Endothelial cell of umbilical vein (primary cell): Measurements from ENCODE around the gene ARNT2. TPM values are rescaled to one million over a fixed set of nuclear protein-coding genes. Genes with fewer than 3 reads are reported as not detected.

ENCODE experiments used
- BruUV-seq: library from RNA; stranded (reverse); fragments of 400-500 nt; replicated peaks from 2 replicates; lab custom pipeline; 2021; lab: Mats Ljungman, UMichigan
- CTCF ChIA-PET: fragments of 300-600, 350-600 bp; sonication (Branson Sonifier 250); formaldehyde crosslinking; loops from one replicate; lab custom pipeline; 2021; ENCODE audit warnings: antibody characterized with exemption, inconsistent platforms; lab: Charles Lee
- POLR2A ChIA-PET: fragments of 300-600, 350-600 bp; sonication (Branson Sonifier 250); formaldehyde crosslinking; loops from one replicate; lab custom pipeline; 2021; ENCODE audit warnings: antibody characterized with exemption, inconsistent platforms; lab: Charles Lee
- DNase-seq: peaks from one replicate; pipeline ENCODE4 v3.0.0-alpha.2; 2011; ENCODE audit warnings: low read depth, low spot score
- FAIRE-seq: peaks from 2 replicates; lab custom pipeline; 2011; peaks lifted over from hg19 to GRCh38; lab: Jason Lieb, UNC
- H2AFZ ChIP-seq: 2 replicates; pipeline ENCODE4 v1.6.0; 2012; ENCODE audit warnings: low read depth, low read length, control low read depth, inconsistent platforms
- H3K27ac ChIP-seq: 2 replicates; pipeline ENCODE4 v1.5.1; 2011; ENCODE audit warnings: low read depth, mild to moderate bottlenecking, control low read depth, low read length, moderate library complexity; ENCODE audit not compliant: insufficient read depth
- H3K27me3 ChIP-seq, 2 experiments: 2 replicates each; pipeline versions ENCODE4 v1.6.0 to v1.6.1; 2011; ENCODE audit warnings: low read length in 2 of 2, mixed read lengths in 1 of 2; ENCODE audit not compliant: control insufficient read depth in 2 of 2, insufficient read depth in 2 of 2
- H3K36me3 ChIP-seq, 2 experiments: 2 replicates in 1 of 2; 3 replicates in 1 of 2; pipeline ENCODE4 v1.5.1; 2011; ENCODE audit warnings: low read length in 2 of 2, mild to moderate bottlenecking in 1 of 2, moderate library complexity in 1 of 2; ENCODE audit not compliant: control insufficient read depth in 2 of 2, insufficient read depth in 2 of 2; ENCODE audit errors: extremely low read depth in 1 of 2
- H3K4me1 ChIP-seq: 3 replicates; pipeline ENCODE4 v1.5.1; 2011; ENCODE audit warnings: mild to moderate bottlenecking, low read length; ENCODE audit not compliant: control insufficient read depth, insufficient read depth; ENCODE audit errors: extremely low read depth
- H3K4me2 ChIP-seq: 2 replicates; pipeline ENCODE4 v1.6.1; 2011; ENCODE audit warnings: low read length, control low read depth, mixed read lengths; ENCODE audit not compliant: insufficient read depth
- H3K4me3 ChIP-seq, 3 experiments: fragments of 200-600 bp in 1 of 3; sonication (generic), shearing (Covaris generic) in 1 of 3; replicated peaks in 1 of 3; 2 replicates each; pipeline ENCODE4 v1.5.1; 2011 to 2016; ENCODE audit warnings: control low read depth in 3 of 3, low read length in 3 of 3, mild to moderate bottlenecking in 2 of 3, inconsistent platforms in 1 of 3, low read depth in 1 of 3, moderate library complexity in 1 of 3; ENCODE audit not compliant: insufficient read depth in 1 of 3
- H3K79me2 ChIP-seq: 2 replicates; pipeline ENCODE4 v1.6.0; 2012; ENCODE audit warnings: low read length, inconsistent platforms; ENCODE audit not compliant: control insufficient read depth, insufficient read depth
- H3K9ac ChIP-seq: replicated peaks from 2 replicates; pipeline ENCODE3; 2011; ENCODE audit warnings: low read length, control low read depth; ENCODE audit not compliant: insufficient read depth; ENCODE audit errors: extremely low read depth
- H3K9me1 ChIP-seq: replicated peaks from 3 replicates; pipeline ENCODE4 v1.6.0; 2011; ENCODE audit warnings: mild to moderate bottlenecking, low read length; ENCODE audit not compliant: control insufficient read depth, insufficient read depth; ENCODE audit errors: extremely low read depth
- H3K9me3 ChIP-seq: replicated peaks from 2 replicates; pipeline ENCODE4 v1.5.1; 2012; ENCODE audit warnings: low read length, inconsistent platforms; ENCODE audit not compliant: control insufficient read depth, insufficient read depth
- H4K20me1 ChIP-seq: replicated peaks from 2 replicates; pipeline ENCODE3; 2011; ENCODE audit warnings: mild to moderate bottlenecking, low read length; ENCODE audit not compliant: control insufficient read depth, insufficient read depth; ENCODE audit errors: extremely low read depth
- CTCF ChIP-seq, 2 donors: IDR thresholded peaks; 1 replicate in 1 of 2; 2 replicates in 1 of 2; pipeline ENCODE4 v1.5.1; 2011; ENCODE audit warnings: low read length in 2 of 2, mild to moderate bottlenecking in 2 of 2, moderate library complexity in 2 of 2, control low read depth in 1 of 2, inconsistent platforms in 1 of 2, low read depth in 1 of 2; ENCODE audit not compliant: insufficient read depth in 1 of 2; ENCODE audit errors: extremely low read depth in 1 of 2
- EZH2 ChIP-seq: IDR thresholded peaks from 2 replicates; pipeline ENCODE4 v1.6.1; 2012; ENCODE audit warnings: borderline replicate concordance, low read depth, mild to moderate bottlenecking, moderate library complexity, low read length, inconsistent platforms; ENCODE audit not compliant: severe bottlenecking
- FOS ChIP-seq: IDR thresholded peaks from 2 replicates; pipeline ENCODE4 v1.6.1; 2011; ENCODE audit warnings: mild to moderate bottlenecking, low read length, moderate library complexity, borderline replicate concordance; ENCODE audit not compliant: insufficient read depth
- GATA2 ChIP-seq: IDR thresholded peaks from 2 replicates; pipeline ENCODE4 v1.7.0; 2011; ENCODE audit warnings: low read depth, mild to moderate bottlenecking, moderate library complexity, mixed read lengths, low read length; ENCODE audit not compliant: insufficient read length, insufficient read depth
- JUN ChIP-seq: IDR thresholded peaks from 2 replicates; pipeline ENCODE4 v1.6.1; 2011; ENCODE audit warnings: borderline replicate concordance, low read depth; ENCODE audit not compliant: insufficient read length, insufficient read depth
- MAX ChIP-seq: IDR thresholded peaks from 2 replicates; pipeline ENCODE4 v1.6.1; 2011; ENCODE audit not compliant: insufficient read depth, insufficient read length
- MYC ChIP-seq: IDR thresholded peaks from one replicate; pipeline ENCODE4 v1.6.1; 2011; ENCODE audit warnings: mild to moderate bottlenecking, low read depth, low read length
- POLR2A ChIP-seq: IDR thresholded peaks from 2 replicates; pipeline ENCODE4 v1.6.1; 2012; ENCODE audit warnings: low read depth, mild to moderate bottlenecking, control low read depth, low read length
- POLR2AphosphoS5 ChIP-seq: IDR thresholded peaks from 2 replicates; pipeline ENCODE4 v1.6.1; 2012; ENCODE audit warnings: low read depth, mild to moderate bottlenecking, control low read depth, low read length, moderate library complexity; ENCODE audit not compliant: insufficient read depth
- dilution Hi-C: fragments of 300-500 bp; cut with MboI; formaldehyde crosslinking; loops from one replicate; pipeline ENCODE4 v1.15.0; 2019; ENCODE audit warnings: low sequenced_read_pairs; ENCODE audit not compliant: extremely low pct_ligation_motif_present
- intact Hi-C: fragments of 100-400 bp; cut with micrococcal nuclease; formaldehyde crosslinking; loops from one replicate; pipeline ENCODE4 v1.10.0; 2022
- polyA plus RNA-seq, 4 experiments: library from polyadenylated mRNA; depleted of rRNA in 3 of 4; stranded (reverse) in 3 of 4; unstranded in 1 of 4; fragments of >200 nt; gene quantifications; 2 replicates each; pipeline versions ENCODE4 v1.2.1 to v1.2.3, GENCODE V29; 2011 to 2012; ENCODE audit warnings: missing spikeins in 1 of 4
- total RNA-seq: library from RNA; stranded (reverse); gene quantifications from 2 replicates; pipeline ENCODE4 v1.2.3, GENCODE V29; 2021

ARNT2 gene
- total and polyA plus RNA-seq, 2 donors (not counting 3 experiments of a cell fraction or from before 2014, with no cell fraction given), result 0.03 to 0.20 TPM

- TF ChIP-seq MAX (no peak), CTCF (IDR thresholded peaks at IDR 0.05; ENCODE audit: extremely low read depth in 1 of 2, insufficient read depth in 1 of 2, low read depth in 1 of 2, low read length in 2 of 2) (no peak), POLR2AphosphoS5 (no peak), MYC (no peak), POLR2A (no peak), JUN (no peak), FOS (no peak), EZH2 (no peak), GATA2 (no peak)
- DNase-seq (no peak), FAIRE-seq (no peak)
- CTCF ChIA-PET, result no interaction called here
- Histone ChIP-seq H3K27ac (no peak overlapping the region), H3K36me3 (no peaks in the 10 kb centered on the region), H3K79me2 (no peaks in the 10 kb centered on the region), H3K27me3 (no peaks in the 10 kb centered on the region), H4K20me1 (no peaks in the 10 kb centered on the region), H3K4me3 (no peak overlapping the region), H2AFZ (no peak overlapping the region), H3K9ac (no peak overlapping the region), H3K9me1 (no peaks in the 10 kb centered on the region), H3K4me2 (no peak overlapping the region), H3K4me1 (peaks cover 4% of the 10 kb centered on the region), H3K9me3 (no peaks in the 10 kb centered on the region)
- BruUV-seq, result no TSS peak
- dilution Hi-C loops (no loop called here), intact Hi-C loops (no loop called here)
- POLR2A ChIA-PET, result no interaction called here
Observed at GRCh38 chr15:80492874-80493273, 88.7 kb downstream of the ARNT2 start.
